GM18508 (cell line): ENCODE data around the gene CALB2.
"Not testable (repeated sequence)": the region's sequence is repeated elsewhere in the genome, so short reads cannot be mapped to it uniquely, and the experiment has no call there.

ENCODE experiments used
- ATAC-seq: cut with Tn5 transposase; IDR thresholded peaks from one replicate; pipeline ENCODE4 v1.9.1; 2021; ENCODE audit warnings: moderate number of reproducible peaks; ENCODE audit not compliant: insufficient read depth, unreplicated experiment

Gene CALB2, protein sequence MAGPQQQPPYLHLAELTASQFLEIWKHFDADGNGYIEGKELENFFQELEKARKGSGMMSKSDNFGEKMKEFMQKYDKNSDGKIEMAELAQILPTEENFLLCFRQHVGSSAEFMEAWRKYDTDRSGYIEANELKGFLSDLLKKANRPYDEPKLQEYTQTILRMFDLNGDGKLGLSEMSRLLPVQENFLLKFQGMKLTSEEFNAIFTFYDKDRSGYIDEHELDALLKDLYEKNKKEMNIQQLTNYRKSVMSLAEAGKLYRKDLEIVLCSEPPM

DNA sequence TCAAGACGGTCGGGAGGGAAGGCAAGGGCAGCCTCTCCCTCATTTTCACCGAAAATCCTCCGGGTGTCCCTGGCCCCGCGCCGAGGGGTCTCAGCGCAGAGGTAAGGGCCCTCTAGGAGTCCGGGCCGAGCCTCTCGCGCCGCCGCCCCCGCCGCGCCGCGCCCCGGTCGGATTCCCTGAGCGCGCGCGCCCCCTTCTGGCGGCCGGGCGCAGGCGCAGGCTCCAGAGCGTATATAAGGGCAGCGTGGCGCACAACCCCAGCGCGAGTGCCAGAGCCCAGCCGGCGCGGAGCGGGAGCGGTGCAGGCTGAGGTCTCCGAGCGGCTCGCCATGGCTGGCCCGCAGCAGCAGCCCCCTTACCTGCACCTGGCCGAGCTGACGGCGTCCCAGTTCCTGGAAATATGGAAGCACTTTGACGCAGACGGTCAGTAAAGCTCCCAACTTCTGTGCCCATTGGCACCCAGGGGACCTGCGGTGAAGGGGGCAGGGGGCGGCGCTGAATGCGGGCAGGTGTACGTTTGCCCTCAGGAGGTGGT is at the start of gene CALB2:
Gene CALB2, plus strand, starts transcription at position 260 of the 535 bp plus-strand sequence. Its CDS starts 70 bp downstream, at position 330.
- ATAC-seq = no peak

DNA sequence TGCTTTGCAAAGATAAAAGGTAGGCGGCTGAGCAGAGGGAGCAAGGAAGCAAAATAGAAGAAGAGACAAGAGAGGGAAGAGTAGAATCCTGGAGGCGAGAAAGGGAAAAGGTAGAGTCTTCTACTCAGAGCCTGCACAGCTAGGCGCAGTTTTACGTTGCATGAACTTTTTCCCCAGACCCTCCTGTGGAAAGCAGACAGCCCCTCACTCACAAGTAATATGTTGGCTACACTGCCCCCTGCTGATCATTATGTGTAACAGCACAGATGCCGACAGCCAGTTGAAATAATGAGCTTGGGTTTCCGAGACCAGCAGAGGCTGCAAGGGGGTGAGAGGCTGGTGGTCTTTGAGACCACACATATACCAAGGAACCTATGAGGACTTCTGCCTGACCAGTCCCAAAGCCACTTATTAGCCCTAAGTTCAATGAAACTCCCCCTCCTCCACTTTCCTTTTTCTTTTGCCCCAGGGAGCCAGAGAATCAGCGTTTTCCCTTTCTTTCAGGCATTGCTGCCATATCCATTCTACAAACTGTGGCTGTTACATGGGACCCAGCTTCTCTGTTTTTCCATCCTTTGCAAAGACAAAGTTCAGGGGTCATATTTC is 46.9 kb upstream of the CALB2 start:
- no peak for ATAC-seq

DNA sequence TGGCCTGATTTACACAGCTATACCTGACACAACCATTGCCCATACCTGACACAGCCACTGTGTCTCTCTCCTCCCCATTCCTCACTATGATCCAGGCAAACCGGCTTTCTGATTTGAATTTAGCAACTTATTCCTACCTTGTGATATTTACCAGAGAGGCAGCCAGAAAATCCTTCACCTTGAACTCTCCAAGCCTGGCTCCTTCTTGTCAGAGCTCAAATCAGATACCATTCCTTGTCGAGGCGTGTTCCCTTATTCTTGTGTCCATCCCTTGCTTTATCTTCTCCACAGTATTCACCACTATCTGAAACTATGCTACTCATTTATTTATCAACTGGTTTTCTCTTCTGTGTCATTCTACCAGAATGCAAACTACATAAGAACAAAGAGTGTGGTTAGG is 44.9 kb upstream of the CALB2 start:
- not testable (repeated sequence) for ATAC-seq

DNA sequence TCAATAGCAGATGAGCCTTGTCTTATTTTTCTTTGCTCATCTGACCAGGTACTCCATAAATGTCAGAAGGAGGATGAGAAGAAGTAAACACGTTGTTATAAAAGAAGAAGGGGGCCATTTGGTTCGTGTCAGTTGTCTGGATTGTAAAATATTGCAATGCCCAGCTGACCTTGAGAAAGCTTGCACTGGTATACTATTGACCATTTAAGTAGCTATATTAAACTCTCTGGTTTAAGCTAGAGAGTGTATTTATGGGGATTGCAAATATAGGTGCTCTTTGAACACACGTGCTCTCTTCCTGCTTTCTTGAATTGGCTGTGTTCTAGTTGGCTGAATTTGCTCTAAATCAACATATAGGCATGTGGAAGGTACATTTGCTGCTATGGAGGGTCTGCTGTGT is 43.3 kb upstream of the CALB2 start:
- no peak for ATAC-seq

DNA sequence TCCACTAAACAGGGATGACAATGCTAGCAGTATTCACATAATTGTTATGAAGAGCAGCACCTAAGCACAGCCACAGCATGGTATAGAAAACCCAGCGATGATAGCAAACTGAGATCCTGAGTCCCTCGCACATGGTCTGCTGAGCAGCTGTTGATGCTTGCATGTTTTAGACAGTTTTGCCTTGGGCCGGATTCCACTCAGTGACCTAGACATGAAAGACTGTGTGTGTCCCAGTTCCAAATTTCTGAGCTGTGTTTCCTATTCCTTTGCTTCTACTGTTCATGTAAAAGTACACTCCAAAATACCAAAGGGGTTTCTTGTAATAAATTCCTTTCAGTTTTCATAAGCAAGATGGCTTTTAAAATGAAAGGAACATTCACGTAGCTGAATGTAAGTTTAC is 38.5 kb upstream of the CALB2 start:
- ATAC-seq = no peak

DNA sequence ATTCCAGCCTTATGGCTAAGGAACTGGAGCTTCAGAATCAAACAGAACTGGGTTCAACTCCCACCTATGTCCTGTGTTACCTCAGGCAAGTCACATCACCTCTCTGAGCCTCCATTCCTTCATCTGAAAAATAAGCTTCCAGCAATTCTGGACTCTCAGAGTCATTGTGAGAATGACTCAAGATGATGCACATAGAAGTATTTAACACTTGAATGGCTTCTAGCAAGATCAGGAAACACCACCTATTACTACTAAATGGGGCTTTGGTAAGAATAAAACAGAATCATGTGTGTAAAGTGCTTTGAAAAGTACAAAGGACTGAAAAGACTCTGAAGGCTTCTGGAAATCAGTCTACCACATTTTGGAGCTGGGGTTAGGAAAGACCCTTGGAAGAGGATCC is 30.8 kb upstream of the CALB2 start:
- no peak for ATAC-seq

DNA sequence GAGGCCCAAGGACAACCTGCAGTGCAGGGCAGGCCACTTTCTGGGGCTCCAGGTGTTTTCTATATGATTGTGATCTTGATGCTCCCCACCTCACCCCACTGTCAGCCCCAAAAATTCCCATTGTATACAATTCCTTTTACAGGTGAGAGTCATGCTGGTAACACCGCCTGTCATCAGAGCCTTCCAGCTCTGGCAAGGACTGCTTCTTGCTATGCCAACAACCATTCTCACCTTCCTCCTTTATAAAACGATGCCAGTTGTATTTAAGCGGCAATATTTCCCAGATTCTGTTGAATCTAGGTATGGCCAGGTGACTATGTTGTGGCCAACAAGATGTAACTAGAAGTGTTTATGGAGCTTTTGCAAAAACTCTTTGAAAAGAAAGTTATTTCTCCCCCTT is 30.4 kb upstream of the CALB2 start:
- ATAC-seq = no peak

DNA sequence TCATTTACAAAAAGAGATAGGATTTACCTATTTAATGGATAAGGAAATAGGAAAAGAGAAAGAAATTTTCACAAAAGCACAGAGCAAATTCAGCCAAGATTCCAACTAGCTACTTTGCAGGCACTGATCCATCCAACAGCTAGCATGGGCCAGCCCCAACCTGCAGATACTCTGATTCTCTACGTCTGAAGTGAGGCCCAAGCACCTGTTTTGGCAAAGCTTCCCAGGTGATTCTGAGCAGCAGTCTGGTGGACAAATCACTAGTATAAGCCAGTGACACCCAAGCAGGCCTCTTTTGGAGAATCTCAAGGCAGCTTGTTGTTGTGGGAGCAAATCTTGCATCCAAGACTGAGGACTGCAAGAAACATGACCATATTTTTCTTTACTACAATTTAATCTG is 20.9 kb upstream of the CALB2 start:
- ATAC-seq = no peak

DNA sequence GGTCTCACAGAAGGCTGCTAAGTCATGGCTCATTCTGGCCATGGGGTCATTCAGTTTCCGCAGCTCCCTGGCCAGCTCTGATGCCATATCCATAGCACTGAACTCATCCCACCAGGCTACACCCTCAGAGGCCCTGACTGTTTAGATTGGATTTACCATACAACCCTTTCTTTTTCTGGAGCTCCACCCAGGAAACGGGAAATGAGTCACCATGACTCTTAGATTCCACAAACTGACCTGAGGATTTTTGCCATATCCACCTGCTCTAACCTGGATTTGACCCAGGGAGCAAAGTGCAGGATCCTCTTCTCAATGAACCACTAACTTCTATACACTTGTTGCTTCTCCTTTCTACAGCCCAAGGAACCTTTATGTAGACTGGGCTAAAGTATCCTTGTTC is 20.3 kb upstream of the CALB2 start:
- ATAC-seq = no peak

DNA sequence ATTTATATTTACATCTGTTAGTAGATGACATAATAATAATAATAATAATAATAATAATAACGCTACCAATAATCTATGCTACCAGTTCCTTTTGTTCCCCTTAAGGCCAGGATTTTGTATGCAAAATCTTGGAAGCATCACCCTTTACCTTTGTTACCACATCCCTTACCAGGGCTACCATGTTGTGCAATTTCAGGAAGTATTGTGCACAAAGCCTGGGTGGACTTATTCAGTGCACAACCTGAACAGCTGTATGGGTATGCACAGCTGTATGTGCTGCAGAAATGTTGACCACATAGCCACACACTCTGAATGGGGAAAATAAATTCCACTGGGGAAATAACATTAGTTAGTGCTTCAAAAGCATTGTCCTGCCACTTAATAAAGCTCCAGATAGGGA is 19.9 kb upstream of the CALB2 start:
- ATAC-seq = no peak

DNA sequence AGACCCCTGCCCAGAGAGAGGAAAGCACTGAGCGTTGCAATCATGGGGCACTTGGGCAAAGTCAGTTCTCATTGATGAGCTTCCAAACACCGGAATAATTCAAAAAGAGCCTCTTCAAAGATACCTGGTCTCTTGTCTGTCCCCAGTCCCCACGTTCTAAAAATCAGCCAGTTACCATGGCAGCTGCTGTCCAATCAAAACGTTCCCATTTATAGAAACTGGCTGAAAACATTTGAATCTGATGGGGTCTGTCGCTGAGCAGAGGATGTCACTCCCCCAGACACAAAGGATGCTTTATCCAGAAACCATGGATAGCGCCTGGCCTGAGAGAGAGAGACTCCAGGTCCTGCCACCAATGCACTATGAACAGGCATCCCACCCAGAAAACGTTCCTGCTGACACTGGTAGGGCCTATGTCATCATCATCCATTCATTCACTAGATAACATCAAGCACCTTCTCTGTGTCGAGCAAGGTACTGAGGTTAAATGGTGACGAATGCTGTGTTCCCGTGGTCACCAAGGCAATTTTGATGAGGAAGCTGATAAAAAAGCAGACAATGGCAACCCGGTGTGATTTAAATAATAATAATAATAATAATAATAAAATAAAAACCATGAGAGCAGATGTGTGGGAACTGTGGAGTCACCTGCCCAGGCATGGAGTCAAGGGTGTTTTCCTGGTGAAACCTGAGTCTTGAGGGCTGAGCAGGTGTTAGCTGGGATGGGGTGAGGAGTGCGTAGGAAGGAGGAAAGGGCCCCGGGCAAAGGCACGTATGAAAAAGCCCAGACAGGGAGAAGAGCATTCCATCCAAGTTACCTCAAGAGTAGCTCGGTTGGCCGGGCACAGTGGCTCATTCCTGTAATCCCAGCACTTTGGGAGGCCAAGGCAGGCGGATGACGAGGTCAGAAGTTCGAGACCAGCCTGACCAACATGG is 19.0 kb upstream of the CALB2 start:
- ATAC-seq = no peak

DNA sequence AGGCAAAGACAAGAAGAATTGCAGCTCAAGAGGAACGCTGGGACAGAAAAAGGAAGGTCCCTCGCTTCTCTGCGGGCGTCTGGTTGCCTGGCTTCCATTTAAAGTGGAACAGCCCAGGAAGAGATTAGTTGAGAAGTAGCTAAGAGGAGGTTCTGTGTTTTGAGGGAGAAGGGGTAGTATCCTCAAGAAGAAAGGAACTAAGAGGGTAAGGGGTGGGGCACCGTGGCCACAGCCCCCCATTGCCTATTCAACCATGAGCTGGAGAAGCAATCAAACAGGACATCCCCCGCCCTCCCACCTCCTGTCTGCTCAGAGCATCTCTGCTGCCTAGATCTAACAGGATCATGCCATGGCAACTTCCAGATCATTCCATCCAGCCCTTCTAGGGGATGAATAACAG is 18.1 kb upstream of the CALB2 start:
- ATAC-seq = no peak

DNA sequence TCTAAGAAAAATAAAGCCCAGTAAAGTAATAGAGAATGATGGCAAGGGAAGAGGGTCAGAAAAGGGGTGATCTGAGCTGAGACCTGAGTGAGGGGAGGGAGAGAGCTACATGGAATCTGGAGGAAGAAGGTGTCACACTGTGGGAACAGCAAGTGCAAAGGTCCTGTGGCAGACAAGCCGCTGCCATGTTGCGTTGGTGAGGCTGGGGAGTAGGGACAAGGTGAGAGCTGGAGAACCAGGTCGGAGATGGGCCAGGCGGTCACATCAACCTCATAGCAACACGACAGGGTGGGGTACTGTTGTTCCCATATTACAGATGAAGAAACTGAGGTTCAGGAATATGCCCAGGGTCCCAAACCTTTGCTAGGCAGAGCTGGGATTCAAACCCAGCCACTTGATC is 16.6 kb upstream of the CALB2 start:
- no peak for ATAC-seq

DNA sequence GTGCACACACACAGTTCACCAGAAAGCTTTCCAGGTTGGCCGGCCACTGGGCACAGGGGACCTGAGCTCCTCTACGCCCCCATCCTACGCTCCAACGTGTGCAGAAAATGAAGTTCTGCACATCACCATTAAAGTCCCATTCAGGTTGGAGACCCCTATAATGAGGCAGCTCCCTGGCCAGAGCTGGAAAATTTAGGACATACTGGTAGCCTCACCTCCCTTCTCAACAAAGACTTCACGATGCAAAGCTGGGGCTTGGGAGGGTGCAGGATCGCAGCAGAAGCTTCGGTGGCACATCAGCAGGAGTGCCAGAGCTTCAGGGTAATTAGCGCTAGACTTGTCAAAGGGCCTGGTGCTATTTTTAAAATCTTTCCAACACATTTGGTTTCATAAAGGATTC is 15.4 kb upstream of the CALB2 start:
- ATAC-seq = no peak

DNA sequence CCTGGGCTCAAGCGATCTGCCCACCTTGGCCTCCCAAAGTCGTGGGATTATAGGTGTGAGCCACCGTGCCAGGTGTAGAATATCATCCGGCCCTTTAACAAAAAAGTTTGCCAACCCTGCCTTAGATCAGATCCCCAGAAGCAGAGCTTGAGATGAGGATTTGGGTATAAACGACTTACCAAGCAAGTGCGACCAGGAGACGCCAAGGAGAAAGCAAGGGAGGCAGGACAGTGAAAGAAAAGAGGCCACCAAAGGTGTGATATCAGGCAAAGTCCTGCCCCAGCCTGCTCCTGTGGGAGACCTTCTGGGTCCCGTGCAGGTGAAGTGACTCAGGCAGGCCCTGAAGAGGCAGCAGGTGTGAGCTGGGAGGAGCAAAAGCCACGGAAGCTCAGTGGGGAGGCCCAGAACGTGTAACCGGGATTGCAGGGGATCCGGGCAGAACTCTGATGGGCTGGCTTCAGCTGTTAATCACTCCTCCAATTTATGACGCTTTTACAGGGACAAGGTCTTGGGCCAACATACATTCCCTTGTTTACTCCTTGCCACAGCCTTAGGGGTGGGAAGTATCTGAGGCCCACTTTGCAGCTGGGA is 14.1 kb upstream of the CALB2 start:
- ATAC-seq = no peak

DNA sequence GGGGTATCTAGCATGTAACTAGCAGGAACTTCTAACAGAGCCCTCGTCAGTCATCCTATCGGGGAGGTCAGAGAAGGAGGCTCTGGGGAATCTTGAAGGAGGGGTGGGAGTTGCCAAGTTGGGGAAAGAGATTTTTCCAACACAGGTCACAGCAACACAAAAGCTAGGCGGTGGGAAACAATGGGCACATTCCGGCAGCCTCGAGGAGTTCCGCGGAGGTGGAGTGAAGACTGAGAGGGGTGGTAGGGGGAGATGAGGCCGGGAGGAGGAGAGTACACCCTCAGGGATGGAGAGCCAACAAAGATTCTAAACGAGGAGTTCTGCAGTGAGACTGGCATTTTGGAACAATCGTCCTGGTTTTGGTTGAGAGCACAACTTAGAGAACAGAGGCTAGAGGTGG is 13.5 kb upstream of the CALB2 start:
- no peak for ATAC-seq

DNA sequence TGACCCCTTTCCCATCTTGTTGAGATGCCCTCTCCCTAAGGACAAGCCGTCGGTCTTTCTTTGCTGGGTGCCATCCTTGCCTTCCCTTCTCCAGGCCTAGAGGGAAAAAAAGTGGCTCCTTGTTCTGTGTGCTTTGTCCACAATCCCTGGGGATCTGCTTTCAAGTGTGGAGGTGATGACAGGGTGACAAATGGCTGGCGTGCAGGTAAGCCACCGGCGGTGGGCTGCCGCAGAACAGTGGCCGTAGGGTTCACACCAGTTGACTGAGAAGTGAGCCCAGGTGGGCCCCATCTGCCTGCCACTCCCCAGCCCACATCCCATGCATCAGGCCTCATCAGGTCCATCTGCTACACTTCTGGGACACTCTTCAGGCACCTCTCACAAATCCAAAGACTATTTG is 11.4 kb upstream of the CALB2 start:
- no peak for ATAC-seq

DNA sequence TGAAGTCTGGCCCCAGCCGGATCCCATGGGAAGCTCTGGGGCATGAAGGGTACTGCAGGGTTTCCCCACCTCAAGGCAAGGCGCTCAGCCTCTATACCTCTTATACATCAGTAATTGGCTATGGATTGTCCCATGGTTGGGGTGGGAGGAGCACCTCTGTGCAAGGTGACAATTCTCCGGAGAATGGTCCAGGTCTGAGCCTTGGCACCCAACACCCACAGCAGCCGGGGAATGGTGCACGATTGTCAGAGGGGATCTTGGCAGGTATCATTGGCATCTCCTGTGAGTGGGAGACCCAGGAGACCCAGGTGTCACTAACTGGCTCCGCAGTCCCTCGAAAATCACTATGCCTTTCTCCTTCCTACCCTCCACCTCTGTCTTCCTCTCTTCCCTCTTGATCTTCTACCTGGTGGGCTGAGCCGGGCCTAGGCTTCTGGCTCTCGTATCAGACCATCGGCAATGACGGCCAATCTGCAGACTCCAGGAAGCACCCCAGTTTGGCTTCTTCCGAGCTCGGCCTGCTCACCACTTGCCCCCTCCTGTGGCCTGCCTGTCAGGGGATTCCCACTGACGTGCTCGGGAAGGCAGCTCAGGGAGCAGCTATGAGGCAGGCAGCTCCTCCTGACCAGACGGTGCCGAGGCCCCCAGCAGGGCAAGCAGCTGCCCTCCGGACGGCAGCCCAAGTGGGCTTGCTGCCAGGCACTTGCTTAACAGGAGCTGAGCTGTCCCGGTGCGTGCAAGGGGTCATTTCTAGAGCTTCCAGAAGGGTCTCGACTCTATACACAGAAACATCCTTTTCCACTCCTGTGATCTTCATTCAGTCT is 10.0 kb upstream of the CALB2 start:
- no peak for ATAC-seq

DNA sequence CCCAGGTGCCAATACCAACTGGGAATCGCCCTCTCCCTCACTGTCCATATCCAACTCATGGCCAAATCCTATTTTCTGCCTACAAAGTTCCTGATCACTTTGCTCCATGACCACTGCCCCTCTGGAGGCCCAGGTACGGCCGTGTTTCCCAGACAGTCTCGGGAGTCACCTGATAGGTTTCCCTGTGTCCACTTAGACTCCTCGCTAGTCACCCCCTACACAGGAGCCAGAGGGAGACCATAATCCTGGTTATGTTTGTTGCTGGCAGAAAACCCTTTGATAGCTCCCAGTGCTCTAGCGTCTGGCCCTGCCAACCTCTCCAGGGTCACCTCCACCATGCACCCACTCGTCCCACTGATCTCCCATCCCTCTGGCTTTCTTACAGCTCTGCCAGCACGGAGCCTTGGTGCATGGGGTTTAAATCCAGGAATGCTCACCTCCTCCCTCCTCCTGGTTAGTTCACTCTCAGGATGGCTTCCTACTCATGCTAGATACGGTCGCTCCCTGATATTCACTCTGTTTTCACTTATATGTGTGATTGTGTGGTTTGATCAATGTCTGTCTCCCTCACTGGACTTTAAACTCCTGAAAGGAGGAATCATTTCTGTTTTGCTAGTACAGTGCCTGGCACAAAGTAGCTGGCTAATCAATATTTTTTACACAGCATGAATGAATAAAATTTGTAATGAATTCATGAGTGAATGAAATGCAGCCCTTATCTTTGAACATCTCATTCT is 7.5 kb upstream of the CALB2 start:
- no peak for ATAC-seq
